NCI-H1930 (cell line): Measurements from ENCODE around the gene AP1S2.
"Not testable (repeated sequence)": the region's sequence is repeated elsewhere in the genome, so short reads cannot be mapped to it uniquely, and the experiment has no call there.

Experiments used
- DNase-seq, 2 experiments: peaks; one replicate each; lab custom pipeline; 2025; lab: John Stamatoyannopoulos, UW

The AP1S2 gene

DNA sequence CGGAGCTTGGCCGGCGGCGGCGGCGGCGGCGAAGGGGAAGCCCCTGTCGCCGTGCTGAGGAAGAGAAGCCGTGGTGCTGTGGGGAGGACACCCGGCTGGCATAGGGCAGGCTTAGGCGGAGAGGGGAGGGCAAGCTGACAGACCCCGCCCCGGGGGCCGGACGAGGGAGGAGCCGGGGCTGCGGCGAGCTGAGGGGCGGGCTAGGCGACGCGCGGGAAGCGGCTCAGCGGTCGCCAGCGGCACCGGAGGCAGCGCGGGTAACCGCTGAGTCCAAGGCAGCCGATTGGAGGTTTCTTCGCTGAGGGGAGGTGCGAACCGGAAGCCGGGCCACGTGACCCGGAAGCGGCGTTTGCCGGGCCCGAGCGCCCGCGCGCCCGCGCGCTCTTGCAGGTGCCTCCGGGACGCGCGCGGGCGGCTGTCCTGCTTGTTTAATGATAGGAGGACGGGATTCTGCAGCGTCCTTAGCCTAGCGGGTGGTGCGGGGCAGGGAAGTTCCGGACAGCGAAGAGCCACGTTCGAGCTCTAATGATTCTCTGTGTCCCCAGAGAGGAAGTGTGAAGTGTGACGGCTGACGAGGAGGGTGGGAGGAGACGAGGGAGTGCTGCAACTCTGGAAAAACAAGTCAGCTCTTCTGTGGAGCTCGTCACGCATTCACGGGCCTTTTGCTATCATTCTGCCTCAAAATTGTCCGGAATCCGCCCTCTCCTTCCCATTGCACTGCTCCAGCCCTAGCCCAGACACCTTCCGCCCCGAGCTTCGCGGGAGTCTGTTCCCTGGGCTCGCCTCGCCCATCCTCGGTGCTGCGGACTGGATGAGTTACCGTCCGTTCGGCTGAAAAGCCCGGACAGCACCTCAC, at the start of gene AP1S2:
AP1S2 (minus strand) TSS at position 102 of the 856 bp plus-strand sequence. CDS start 2,289 bp downstream, outside the sequence.
- DNase-seq, result peak; percentile 79 to 84

GRCh38 chrX:15903186-15903681, 48.6 kb upstream of the AP1S2 start:
- no peak for DNase-seq

GRCh38 chrX:15895334-15895733, 40.7 kb upstream of the AP1S2 start:
- DNase-seq, result no peak

GRCh38 chrX:15894724-15895123, 40.1 kb upstream of the AP1S2 start:
- no peak for DNase-seq

DNA sequence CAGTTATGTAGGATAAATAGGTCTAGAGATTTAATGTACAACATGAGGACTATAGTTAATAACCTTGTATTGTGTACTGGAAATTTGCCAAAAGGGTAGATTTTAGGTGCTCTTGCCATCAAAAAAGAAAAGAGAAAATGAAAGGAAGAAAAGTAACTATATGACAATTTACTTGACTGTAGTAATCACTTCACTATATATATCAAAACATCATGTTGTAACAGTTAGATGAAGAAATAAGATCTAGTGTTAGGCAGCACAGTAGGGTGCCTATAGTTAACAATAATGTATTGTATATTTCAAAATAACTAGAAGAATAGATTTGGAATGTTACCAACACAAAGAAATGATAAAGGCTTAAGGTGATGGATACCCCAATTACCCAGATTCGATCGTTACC, 35.9 kb upstream of the AP1S2 start:
- DNase-seq, result no peak

GRCh38 chrX:15888062-15888461, 33.4 kb upstream of the AP1S2 start:
- no peak for DNase-seq

DNA sequence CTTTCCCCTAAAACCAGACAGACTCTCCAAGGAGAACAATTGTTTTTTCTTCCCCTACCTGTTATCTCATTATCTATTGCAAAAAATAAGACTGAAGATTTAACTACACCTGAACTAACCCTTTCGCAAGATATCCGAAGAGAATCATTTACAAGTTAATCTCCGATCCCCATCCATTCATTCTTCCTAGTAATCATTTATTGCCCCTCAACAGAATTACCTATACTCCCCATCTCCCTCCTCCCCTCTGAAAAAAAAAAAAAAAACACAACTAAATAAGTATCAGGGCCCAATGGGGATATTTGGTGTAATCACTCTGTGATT, 28.9 kb upstream of the AP1S2 start:
- DNase-seq, result no peak

- DNase-seq, result no peak
Measured at GRCh38 chrX:15882704-15883539, 28.3 kb upstream of the AP1S2 start.

GRCh38 chrX:15881381-15881897, 26.8 kb upstream of the AP1S2 start:
- no peak for DNase-seq

DNA sequence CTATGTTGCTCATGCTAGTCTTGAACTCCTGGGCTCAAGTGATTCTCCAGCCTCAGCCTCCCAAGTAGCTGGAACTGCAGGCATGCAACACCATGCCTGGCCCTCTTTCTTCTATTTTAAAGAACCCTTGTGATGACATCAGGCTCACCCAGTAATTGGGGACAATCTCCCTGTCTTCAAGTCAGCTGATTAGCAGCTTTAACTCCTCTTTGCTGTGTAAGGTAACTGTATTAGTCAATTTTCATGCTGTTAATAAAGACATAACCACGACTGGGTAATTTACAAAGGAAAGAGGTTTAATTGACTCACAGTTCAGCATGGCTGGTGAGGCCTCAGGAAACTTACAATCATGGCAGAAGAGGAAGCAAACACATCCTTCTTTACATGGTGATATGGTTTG, 23.3 kb upstream of the AP1S2 start:
- DNase-seq, result not testable (repeated sequence)

DNA sequence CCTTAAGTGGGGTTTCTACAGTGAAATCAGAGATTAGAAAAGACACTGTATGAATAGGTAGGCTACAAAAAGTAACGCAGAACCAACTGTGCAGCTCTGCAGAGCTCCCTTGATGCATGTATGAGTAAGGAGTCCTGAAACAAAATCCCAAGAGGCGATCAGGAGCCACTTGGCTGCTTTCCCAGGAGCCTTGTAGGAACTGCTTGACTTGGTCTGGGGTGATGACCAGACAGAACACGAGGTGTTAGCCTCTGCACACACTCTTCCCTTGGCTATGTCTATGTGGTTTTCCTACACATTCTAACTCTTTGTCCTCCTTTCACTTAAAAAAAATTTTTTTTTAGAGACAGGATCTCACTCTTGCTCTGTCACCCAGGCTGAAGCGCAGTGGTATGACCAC, 22.8 kb upstream of the AP1S2 start:
- no peak for DNase-seq

DNA sequence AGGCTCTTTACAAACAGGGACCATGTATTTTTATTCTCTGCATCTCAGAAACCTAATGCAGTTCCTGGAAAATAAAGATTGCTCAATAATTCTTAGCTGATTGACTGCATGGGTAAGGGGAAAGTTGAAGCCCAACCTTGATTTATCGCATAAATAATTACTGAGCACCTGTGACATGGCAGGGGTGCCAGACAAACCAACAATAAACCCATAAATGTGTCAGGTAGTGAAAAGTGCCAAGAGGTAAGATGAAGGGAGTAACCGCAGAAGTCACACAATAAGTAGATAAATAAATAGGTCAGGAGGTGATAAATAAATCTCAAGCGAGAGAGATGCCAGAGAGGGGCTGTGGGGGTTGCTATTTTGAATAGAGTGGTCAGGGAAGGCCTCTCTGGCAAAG, 20.1 kb upstream of the AP1S2 start:
- DNase-seq, result no peak

GRCh38 chrX:15873566-15873965, 19.0 kb upstream of the AP1S2 start:
- DNase-seq, result no peak

DNA sequence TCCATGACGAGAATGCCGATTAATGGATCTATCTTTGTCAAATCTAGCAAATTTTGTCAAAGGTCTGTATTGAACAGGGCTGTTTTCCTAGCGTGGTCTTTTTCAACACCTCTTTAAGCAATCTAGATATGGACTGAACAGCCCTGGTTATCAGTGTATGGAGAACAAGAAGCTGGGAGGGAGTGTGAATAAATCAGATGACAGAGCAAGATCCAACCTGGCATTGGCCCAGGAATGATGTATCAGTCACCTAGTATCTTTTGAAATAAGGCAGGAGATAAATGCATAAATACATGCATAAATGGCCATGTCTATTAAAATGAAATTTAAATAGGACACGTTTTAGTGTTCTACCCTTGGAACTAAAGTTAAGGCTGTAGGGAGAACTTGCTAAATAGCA, 15.7 kb upstream of the AP1S2 start:
- no peak for DNase-seq

GRCh38 chrX:15869695-15870094, 15.1 kb upstream of the AP1S2 start:
- no peak for DNase-seq

GRCh38 chrX:15866147-15866546, 11.5 kb upstream of the AP1S2 start:
- DNase-seq, result no peak

GRCh38 chrX:15864629-15865028, 10.0 kb upstream of the AP1S2 start:
- no peak for DNase-seq

GRCh38 chrX:15864023-15864422, 9.4 kb upstream of the AP1S2 start:
- no peak for DNase-seq

- no peak for DNase-seq
Measured at GRCh38 chrX:15860921-15861320, 6.3 kb upstream of the AP1S2 start.

DNA sequence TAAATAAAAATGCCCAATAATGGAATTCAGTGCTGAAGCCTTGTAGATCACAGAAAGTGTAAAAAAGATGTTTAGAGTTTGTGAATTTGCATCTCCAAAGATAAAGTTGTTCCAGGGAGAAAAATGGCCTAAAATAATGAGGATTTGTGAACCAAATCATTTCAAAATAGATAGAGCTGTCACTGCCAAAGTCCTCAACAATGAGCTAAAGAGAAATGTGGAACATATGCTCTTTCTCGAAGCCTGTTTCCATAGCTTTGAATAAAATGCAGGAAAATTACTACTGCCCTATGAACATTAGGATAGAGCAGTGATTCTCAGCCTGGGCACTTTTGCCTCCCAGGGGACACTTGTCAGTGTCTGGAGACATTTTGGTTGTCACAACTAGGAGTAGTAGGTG, 3.4 kb upstream of the AP1S2 start:
- DNase-seq, result no peak

GRCh38 chrX:15856636-15857035, 2.0 kb upstream of the AP1S2 start:
- DNase-seq, result no peak

DNA sequence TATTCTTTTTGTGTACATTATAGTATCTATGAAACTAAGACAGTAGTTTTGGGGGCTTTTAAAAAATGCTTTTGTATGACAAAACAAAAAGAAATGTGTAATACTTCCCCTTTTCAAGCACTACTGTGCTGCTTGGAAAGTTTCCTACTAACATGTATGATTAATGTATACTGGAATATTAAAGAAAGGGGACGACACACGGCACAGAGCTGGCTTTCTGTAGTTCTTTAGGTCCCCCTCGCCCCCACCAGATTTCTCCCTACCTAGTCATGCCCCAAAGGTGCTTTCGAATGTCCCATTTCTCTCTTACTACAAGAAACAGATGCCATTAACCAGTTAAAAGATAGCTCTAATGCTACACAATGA, 1.6 kb upstream of the AP1S2 start:
- DNase-seq, result no peak
